K562 (cell line): Measurements from ENCODE around the gene PPP1CA. TPM values are rescaled to one million over a fixed set of nuclear protein-coding genes. Genes with fewer than 3 reads are reported as not detected.

Experiments
- BDP1 ChIP-seq: IDR thresholded peaks from 3 replicates; pipeline ENCODE4 v1.6.1; 2011; ENCODE audit not compliant: insufficient read length, insufficient read depth
- CBX1 ChIP-seq: sonication (generic); IDR thresholded peaks from 2 replicates; pipeline ENCODE4 v1.6.1; 2016; ENCODE audit warnings: antibody characterized with exemption, low read depth, mild to moderate bottlenecking
- E2F8 ChIP-seq: fragments of 450-650 bp; IDR thresholded peaks from 2 replicates; pipeline ENCODE4 v1.7.1; 2018; ENCODE audit warnings: mild to moderate bottlenecking, low read depth; ENCODE audit not compliant: partially characterized antibody
- FOS ChIP-seq: IDR thresholded peaks from 3 replicates; pipeline ENCODE4 v1.6.1; 2011; ENCODE audit not compliant: insufficient read length; ENCODE audit errors: extremely low read depth
- FUS ChIP-seq: fragments of 200-400 bp; formaldehyde crosslinking; optimal IDR thresholded peaks from 2 replicates; pipeline ENCODE3; 2017; ENCODE audit warnings: low read depth, low read length
- ILF3 ChIP-seq: fragments of 450-650 bp; IDR thresholded peaks from 2 replicates; pipeline ENCODE4 v1.6.1; 2018; ENCODE audit warnings: antibody characterized with exemption, mild to moderate bottlenecking, moderate library complexity, borderline replicate concordance
- KAT2B ChIP-seq: IDR thresholded peaks from one replicate; pipeline ENCODE4 v1.6.1; 2012; ENCODE audit warnings: low read depth, mild to moderate bottlenecking, control low read depth, inconsistent platforms, low read length, moderate library complexity
- MYBL2 ChIP-seq, 2 experiments: fragments of 450-650 bp in 1 of 2; sonication (generic) in 1 of 2; formaldehyde crosslinking in 1 of 2; IDR thresholded peaks; 2 replicates each; pipeline versions ENCODE4 v1.6.1 to v1.8.1; 2017 to 2022; ENCODE audit warnings: borderline replicate concordance in 1 of 2, inconsistent platforms in 1 of 2, low read depth in 1 of 2, mild to moderate bottlenecking in 1 of 2, missing genetic modification reagents in 1 of 2, moderate library complexity in 1 of 2
- MYNN ChIP-seq, 2 experiments: sonication (generic); formaldehyde crosslinking in 1 of 2; IDR thresholded peaks; 2 replicates each; pipeline versions ENCODE4 v1.5.0 to v1.6.1; 2016 to 2020; ENCODE audit warnings: antibody characterized with exemption in 1 of 2, missing genetic modification reagents in 1 of 2
- PCBP1 ChIP-seq: fragments of 200-400 bp; formaldehyde crosslinking; IDR thresholded peaks from 2 replicates; pipeline ENCODE4 v1.6.1; 2018; ENCODE audit warnings: mild to moderate bottlenecking, low read depth, low read length; ENCODE audit not compliant: poor library complexity, severe bottlenecking
- RAD21 ChIP-seq, 2 experiments: fragments of 250-450 bp in 1 of 2; fragments of 450-650 bp in 1 of 2; sonication (Bioruptor Pico) in 1 of 2; formaldehyde crosslinking in 1 of 2; IDR thresholded peaks in 1 of 2; conservative IDR thresholded peaks in 1 of 2; 2 replicates each; pipeline versions ENCODE4 v1.4.0 to v1.8.0; 2020 to 2022; ENCODE audit warnings: mild to moderate bottlenecking in 2 of 2, moderate library complexity in 1 of 2
- SIN3A ChIP-seq, 2 experiments: fragments of 150-350 bp in 1 of 2; IDR thresholded peaks; 2 replicates each; pipeline ENCODE4 v1.6.1; 2011 to 2016; ENCODE audit warnings: borderline replicate concordance in 2 of 2, low read depth in 2 of 2, low read length in 2 of 2, mild to moderate bottlenecking in 2 of 2, moderate library complexity in 2 of 2; ENCODE audit not compliant: control insufficient read depth in 1 of 2
- SMAD2 ChIP-seq: fragments of 150-350 bp; IDR thresholded peaks from 2 replicates; pipeline ENCODE4 v1.6.1; 2014; ENCODE audit warnings: low read depth, mild to moderate bottlenecking, low read length
- SOX6 ChIP-seq: fragments of 450-650 bp; IDR thresholded peaks from 2 replicates; pipeline ENCODE4 v1.6.1; 2014; ENCODE audit warnings: mild to moderate bottlenecking
- TEAD4 ChIP-seq, 2 experiments: sonication (generic) in 1 of 2; formaldehyde crosslinking in 1 of 2; IDR thresholded peaks; 2 replicates each; pipeline versions ENCODE4 v1.6.1 to v1.8.0; 2012 to 2022; ENCODE audit warnings: borderline replicate concordance in 1 of 2, inconsistent platforms in 1 of 2, low read length in 1 of 2, mild to moderate bottlenecking in 1 of 2, missing genetic modification reagents in 1 of 2
- TGIF2 ChIP-seq: sonication (generic); formaldehyde crosslinking; IDR thresholded peaks from 2 replicates; pipeline ENCODE4 v1.8.1; 2022; ENCODE audit warnings: mild to moderate bottlenecking, missing genetic modification reagents, moderate library complexity
- TRIM25 ChIP-seq: fragments of 450-650 bp; IDR thresholded peaks from 2 replicates; pipeline ENCODE4 v1.7.0; 2016; ENCODE audit warnings: borderline replicate concordance
- ZNF121 ChIP-seq: sonication (generic); formaldehyde crosslinking; conservative IDR thresholded peaks from 2 replicates; pipeline ENCODE4 v1.8.0; 2022; ENCODE audit warnings: missing genetic modification reagents
- ZNF41 ChIP-seq: fragments of 250-450 bp; sonication (Bioruptor Pico); conservative IDR thresholded peaks from 2 replicates; pipeline ENCODE4 v1.4.0; 2020; ENCODE audit warnings: mild to moderate bottlenecking
- ZNF584 ChIP-seq: fragments of 200-800 bp; sonication (Bioruptor generic); IDR thresholded peaks from 2 replicates; pipeline ENCODE4 v1.6.1; 2016; ENCODE audit warnings: low read depth, mild to moderate bottlenecking, missing genetic modification characterization, missing compliant biosample characterization
- polyA plus RNA-seq, 8 experiments: library from polyadenylated mRNA; depleted of rRNA in 4 of 8; stranded (reverse) in 5 of 8; unstranded in 3 of 8; fragments of >200 nt; fragmentation: Nextera tagmentation in 2 of 8; fragmentation: Illumina TruSeq in 1 of 8; extraction: Ambion mirVana in 2 of 8; extraction: Trizol in 1 of 8; gene quantifications; 2 replicates each; pipeline versions ENCODE4 v1.2.1 to v1.2.3, GENCODE V29; 2011 to 2014; ENCODE audit warnings: inconsistent platforms in 1 of 8, missing spikeins in 1 of 8
- total RNA-seq, 7 experiments: library from RNA; depleted of rRNA in 6 of 7; stranded (reverse); fragments of >200 nt in 6 of 7; fragmentation: Illumina TruSeq in 2 of 7; extraction: Trizol in 2 of 7; gene quantifications; 2 replicates each; pipeline versions ENCODE4 v1.2.1 to v1.2.3, GENCODE V29; 2011 to 2021; ENCODE audit warnings: low replicate concordance in 1 of 7

The PPP1CA gene
- total and polyA plus RNA-seq, 9 of the 15 experiments (the other 6 are each of a cell fraction or from before 2014, with no cell fraction given) = 18.2 to 242 (median 188) TPM

GRCh38 chr11:67354075-67355022, 47.3 kb downstream of the PPP1CA start (continued):
- TF ChIP-seq ZNF584 (CRISPR knock-in tag) (no peak), TGIF2 (CRISPR knock-in tag) (no peak), BDP1 (no peak), TRIM25 (no peak), MYBL2 (IDR thresholded peaks at IDR 0.05; ENCODE audit: low read depth) (no peak), MYBL2 (CRISPR knock-in tag; IDR thresholded peaks at IDR 0.05; ENCODE audit: borderline replicate concordance) (no peak), SIN3A (IDR thresholded peaks at IDR 0.05; ENCODE audit: borderline replicate concordance in 2 of 2, control insufficient read depth in 1 of 2, low read depth in 2 of 2, low read length in 2 of 2) (no peak; a peak in 1 of 4 replicates), ZNF41 (CRISPR knock-in tag) (no peak), PCBP1 (no peak), ZNF121 (no peak), FUS (no peak), KAT2B (no peak), FOS (peak; percentile 51), RAD21 (CRISPR knock-in tag; conservative IDR thresholded peaks at IDR 0.05 in 1 of 2, IDR thresholded peaks at IDR 0.05 in 1 of 2) (0 out of 4 replicates have a peak, but pooled peaks of 1 of the 2 experiments have one; percentile 11), TEAD4 (IDR thresholded peaks at IDR 0.05; ENCODE audit: low read length) (peak; percentile 14; the same call in 1 of the 2 replicates), TEAD4 (CRISPR knock-in tag; IDR thresholded peaks at IDR 0.05; ENCODE audit: borderline replicate concordance) (no peak), CBX1 (no peak), ILF3 (no peak), SMAD2 (no peak), E2F8 (no peak), MYNN (IDR thresholded peaks at IDR 0.05) (no peak), MYNN (CRISPR knock-in tag; IDR thresholded peaks at IDR 0.05) (no peak), SOX6 (peak; percentile 89)
